Activated CD8-positive, alpha-beta memory T cell treated with anti-CD3 and anti-CD28 coated beads, Interleukin-2, amount 50 U/mL, for 24 hours (primary cell): ENCODE results near the gene TCF25.

Experiments
- DNase-seq: peaks from one replicate; pipeline ENCODE4 v3.0.0-alpha.2; 2020; ENCODE audit errors: extremely low read depth

Gene TCF25

DNA sequence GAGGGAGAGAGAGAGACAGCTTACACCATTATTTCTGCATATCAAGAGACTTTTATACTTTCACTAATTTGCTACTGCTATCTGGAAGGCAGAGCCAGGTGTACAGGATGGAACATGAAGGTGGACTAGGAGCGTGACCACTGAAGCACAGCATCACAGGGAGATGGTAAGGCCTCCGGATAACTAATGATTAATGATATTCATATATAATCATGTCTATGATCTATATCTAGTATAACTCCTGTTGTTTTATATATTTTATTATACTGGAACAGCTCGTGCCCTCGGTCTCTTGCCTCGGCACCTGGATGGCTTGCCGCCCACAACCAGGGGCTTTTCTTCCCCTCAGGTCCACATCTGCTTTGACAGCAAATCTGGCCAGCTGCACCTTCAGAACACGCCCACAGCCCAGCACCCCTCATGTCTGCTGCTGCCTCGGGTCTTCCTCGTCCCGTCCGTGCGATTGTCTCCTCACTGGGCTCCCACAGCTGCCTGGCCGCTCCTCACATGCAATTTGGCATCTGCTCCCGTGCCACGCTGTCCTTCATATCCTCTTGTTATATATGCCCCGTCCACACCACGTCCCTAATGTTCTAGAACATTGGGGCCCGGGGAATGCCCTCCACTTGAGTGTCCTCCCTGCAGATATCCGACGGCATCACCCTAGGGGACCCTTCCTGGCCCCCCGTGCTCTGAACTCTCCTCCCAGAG lies 64.9 kb downstream of the TCF25 start:
- DNase-seq, result no peak

DNA sequence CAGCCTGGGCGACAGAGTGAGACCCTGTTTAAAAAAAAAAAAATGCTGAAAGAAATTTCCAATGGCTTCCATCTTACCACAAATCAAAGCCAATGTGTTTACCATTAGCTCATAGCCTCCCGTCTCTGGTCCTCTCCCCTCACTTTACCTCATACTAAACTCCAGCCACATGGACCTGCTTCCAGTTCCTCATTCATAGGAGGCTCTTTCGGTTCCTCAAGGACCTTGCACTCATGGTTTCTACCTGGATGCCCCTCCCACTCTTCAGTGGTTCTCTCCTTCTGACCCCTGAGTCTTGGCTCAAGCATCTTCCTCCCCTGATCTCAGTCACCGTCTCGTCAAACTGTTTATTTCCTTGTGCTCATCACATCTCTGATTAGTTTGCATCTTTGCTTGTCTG lies 71.4 kb downstream of the TCF25 start:
- DNase-seq, result no peak

- no peak for DNase-seq
Measured at GRCh38 chr16:89945654-89946053, 72.3 kb downstream of the TCF25 start.

- DNase-seq, result no peak
Measured at GRCh38 chr16:89946515-89946914, 73.1 kb downstream of the TCF25 start.

DNA sequence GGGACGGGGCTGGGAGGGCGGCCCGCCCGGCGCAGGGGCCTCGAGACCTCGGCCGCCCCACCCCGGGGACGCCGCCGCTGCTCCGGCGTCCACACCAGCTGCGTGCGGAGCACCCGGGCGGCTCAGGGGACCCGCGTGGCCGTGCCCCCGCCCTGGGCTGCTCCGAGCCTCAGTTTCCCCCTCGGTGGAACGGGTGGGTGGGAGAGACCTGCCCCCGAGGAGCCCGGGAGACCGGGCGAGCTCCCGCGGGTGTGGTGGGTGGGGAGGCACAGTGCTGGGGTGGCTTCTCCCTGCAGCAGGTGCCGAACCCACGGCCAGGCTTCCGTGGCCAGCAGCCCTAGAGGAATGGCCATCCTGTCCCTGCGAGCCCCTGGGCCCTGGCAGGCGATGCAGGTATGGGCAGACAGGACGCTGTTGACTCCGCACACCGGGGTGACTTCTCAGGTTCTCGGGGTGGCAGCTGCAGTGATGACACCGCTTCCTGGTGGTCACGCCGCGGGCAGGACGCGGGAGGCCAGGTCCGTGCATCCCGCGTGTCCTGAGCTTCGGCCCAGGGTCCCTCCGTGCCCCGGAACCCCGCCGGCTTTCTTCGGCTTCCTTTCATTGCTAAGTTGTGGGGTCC lies 75.8 kb downstream of the TCF25 start:
- no peak for DNase-seq

DNA sequence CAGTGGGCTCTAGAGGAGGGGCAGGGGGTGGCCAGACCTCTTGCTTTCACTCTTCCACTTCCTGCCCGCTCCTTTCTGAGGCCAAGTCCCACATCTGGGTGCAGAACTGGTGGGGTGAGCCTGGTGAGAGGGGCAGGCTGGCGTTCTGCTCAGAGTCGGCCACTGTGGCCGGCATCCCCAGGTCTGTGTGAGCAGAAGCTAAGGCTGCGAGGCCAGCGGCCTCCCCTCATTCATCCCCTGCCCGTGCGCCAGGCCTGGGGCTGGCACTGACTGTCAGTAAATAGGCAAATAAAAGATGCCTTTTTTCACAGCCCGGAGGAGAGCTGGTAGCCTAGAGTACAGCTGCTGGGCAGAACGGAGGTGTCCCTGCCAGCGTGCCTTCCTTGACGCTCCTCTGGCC lies 76.4 kb downstream of the TCF25 start:
- no peak for DNase-seq

DNA sequence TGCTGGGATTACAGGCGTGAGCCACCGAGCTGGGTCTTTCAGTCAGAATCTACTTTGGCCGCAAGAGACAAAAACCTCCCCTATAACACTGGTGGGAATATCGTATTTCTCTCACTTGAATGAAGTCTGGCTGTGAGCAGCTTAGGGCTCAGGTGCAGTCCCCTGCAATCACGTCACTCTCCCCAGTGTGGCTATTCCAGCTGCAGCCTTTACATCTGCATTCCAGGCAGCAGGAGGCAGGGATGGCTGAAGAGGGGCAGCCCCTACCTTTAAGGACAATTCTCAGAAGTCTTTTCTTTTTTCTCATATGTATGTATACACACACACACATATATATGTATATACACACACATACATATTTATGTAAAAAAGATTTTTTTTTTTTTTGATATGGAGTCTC lies 78.1 kb downstream of the TCF25 start:
- DNase-seq, result no peak

- DNase-seq, result no peak
Measured at GRCh38 chr16:89952049-89952448, 78.7 kb downstream of the TCF25 start.

DNA sequence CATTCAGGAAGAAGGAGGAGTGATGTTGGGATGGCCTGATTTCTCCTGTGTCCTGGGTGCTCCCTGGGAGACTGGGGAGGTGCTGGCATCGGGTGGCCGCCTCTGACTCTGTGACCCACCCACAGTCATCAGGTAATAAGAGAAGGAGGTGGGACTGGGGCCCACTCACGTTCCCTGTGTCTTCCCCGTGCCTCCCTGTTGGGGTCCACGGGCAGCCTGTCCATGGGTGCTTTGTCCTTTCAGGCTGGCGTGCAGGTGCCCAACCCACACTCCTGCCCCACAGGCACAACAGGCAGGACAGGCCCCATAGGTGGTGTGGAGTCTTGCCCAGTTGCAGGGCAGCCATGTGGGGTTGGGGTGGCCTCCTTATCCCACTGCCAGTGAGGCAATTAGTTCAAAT lies 79.2 kb downstream of the TCF25 start:
- no peak for DNase-seq

GRCh38 chr16:89953671-89954406 lies 80.4 kb downstream of the TCF25 start:
- no peak for DNase-seq

DNA sequence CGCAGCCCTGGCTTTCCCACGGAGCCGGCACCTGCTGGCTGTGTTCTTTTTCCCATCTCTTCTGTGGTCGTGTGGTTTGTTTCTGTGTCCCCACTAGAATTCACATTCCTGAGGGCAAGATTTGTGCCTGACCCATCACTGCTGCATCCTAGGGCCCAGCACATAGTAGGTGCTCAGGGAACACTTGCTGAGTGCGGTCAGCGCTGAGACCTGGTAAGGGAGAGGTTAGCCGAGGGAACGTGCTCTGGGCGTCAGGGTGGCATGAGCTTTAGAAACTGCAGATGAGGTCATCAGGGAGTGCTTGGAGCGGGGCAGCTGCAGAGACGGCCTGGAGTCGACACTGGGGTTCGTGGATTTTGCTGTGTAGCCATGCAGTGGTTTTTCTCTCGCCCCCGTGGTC lies 81.1 kb downstream of the TCF25 start:
- no peak for DNase-seq

- DNase-seq, result no peak
Measured at GRCh38 chr16:89955001-89955685, 81.8 kb downstream of the TCF25 start.

DNA sequence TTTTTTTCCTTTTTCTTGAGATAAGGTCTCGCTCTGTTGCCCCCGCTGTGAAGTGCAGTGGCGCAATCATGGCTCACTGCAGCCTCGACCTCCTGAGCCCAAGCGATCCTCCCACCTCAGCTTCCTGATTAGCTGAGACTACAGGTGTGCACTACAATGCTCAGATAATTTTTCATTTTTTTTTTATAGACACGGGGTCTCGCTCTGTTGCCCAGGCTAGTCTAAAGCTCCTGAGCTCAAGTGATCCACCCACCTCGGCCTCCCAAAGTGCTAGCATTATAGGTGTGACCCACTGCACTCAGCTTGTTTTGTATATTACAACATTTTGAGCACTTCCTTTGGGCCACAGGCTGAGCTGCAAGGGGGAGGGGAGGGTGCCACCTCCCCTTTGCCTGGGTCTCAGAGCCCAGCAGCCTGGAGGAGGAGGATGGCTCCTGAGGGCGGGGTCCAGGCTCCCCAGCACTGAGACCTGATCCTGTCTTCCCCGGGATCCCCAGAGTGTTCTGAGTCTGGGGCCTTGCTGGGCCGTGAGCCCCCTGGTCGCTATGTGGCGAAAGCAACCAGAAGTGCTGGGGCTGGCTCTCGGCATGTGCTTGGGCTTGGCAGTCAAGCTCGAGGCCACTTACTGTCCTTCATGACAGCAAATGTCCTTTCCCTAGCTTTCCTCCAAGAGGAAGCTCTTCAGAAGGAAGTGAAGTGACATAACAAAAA lies 83.3 kb downstream of the TCF25 start:
- DNase-seq, result no peak

GRCh38 chr16:89957216-89957785 lies 83.9 kb downstream of the TCF25 start:
- no peak for DNase-seq

GRCh38 chr16:89958068-89958467 lies 84.7 kb downstream of the TCF25 start:
- no peak for DNase-seq

- no peak for DNase-seq
Measured at GRCh38 chr16:89958596-89958995, 85.2 kb downstream of the TCF25 start.

- DNase-seq, result no peak
Measured at GRCh38 chr16:89960966-89961365, 87.6 kb downstream of the TCF25 start.
